H4 (cell line): ENCODE measurements around the gene TMEM8B. TPM values are rescaled to one million over a fixed set of nuclear protein-coding genes. Genes with fewer than 3 reads are reported as not detected.
A peak's percentile ranks its signal among the peaks of the same experiment; 100 is the strongest.

ENCODE experiments used
- DNase-seq: peaks from one replicate; pipeline ENCODE4 v3.0.0-alpha.2; 2015; ENCODE audit warnings: low spot score
- total RNA-seq: library from RNA; depleted of rRNA; stranded (reverse); fragments of >200 nt; shearing (Covaris generic); gene quantifications from 2 replicates; pipeline ENCODE4 v1.2.3, GENCODE V29; 2014

Gene TMEM8B
- total RNA-seq, 1 experiment from 2014 or later, result 2.1 TPM

- DNase-seq, result no peak
Observed at GRCh38 chr9:35841645-35841900, 12.5 kb downstream of the TMEM8B start.

DNA sequence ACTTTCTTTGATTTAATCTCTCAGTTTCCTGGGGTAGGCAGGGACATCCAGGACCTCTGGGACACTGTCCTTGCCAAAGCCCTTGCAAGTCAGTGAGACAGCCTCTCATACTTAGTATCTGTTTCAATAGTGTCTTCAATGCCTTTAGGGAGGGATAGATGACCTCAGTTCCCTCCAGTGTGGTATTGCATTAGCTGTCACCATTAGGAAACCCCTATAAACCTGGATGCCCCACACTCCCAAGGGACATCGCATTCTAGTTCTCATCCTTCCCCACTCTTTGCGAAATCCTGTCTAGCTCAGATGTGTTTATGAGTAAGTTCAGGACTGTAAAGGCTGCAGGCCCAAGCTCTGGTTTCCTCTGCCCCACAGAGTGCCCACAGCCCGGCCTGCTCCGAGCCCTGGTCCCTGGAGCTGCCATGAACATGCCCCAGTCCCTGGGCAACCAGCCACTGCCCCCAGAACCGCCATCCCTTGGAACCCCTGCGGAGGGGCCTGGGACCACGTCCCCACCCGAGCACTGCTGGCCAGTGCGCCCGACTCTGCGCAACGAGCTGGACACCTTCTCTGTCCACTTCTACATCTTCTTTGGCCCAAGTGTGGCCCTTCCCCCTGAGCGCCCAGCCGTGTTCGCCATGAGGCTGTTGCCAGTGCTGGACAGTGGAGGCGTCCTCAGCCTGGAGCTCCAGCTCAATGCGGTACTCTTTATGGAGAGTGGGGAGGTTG is 13.2 kb downstream of the TMEM8B start:
- DNase-seq, result no peak

DNA sequence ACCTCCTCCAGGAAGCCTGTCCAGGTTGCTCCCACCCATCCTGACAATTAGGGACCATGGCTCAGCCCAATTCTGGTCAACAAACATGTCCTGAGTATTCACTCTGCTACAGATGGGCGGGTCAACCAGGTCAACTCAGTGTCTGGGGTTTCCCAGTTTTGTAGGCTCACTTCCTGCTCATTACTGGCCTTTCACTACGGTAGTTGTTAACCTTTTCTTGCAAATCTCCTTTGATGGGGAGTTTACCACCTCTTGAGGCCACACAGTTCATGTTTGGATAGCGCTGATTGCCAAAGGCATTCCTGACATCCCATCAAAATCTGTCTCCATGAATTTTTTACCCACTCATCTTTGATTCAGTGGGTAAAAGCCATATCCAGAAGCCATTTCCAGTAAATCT is 13.8 kb downstream of the TMEM8B start:
- DNase-seq, result no peak

GRCh38 chr9:35844628-35845270 is 15.7 kb downstream of the TMEM8B start:
- peak; percentile 94 for DNase-seq

GRCh38 chr9:35845824-35846771 is 17.1 kb downstream of the TMEM8B start:
- no peak for DNase-seq

- no peak for DNase-seq
Observed at GRCh38 chr9:35847792-35848572, 19.0 kb downstream of the TMEM8B start.

DNA sequence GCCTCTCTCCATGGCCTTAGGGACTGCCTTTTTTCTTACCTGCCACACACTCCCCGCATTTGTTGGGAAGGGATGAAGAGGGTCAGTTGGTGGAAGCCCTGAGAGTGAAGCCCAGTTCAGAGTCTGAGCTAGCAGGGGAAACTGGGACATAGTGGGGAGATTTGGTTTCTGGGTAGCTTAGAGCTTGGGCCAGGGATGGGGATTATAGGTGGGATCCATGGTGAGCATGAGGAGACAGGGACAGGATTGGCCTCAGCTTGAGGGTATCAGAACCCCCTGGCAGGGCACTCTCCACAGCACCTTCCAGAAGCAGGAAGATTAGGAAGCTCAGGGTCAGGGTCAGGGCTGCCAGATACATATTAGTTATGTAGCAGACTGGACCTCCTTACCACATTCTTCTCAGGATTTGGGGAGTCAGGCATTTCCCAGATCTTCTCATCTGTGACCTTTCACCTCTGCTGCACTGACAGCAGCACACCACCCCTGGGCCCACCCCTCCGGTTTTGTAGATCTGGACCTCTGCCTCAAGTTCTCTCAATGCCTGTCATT is 23.3 kb downstream of the TMEM8B start:
- no peak for DNase-seq

GRCh38 chr9:35852876-35853865 is 24.1 kb downstream of the TMEM8B start:
- no peak for DNase-seq

DNA sequence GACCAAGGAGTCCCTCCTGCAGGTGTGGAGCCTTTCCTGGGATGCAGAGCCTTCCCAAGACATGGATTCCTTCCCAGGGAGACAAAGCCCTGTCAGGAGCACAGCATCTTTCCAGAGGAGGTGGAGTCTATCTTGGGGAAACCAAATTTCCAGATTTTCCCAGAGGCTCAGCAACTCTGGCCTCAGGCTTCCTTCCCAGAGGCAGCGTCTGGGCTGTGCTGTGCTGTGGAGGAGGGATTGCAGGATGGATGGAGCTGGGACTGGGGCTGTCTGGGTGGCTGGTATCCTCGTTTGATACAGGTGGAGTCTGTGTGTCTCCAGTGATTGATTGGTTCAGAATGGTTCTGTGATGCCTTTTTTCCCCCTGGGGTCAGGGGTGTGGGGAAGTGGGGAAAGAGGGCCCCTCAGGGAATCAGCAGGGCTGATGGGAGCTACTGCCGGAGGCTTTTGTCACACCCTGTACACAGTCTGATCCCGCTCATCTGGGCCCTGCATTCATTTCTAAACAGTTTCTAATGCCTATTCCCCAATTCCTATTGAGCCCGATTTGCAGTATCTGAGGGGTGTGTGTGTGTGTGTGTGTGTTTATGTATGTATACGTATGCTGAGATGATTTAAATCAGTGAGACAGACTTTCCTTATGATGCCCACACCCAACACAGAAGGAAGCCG is 25.2 kb downstream of the TMEM8B start:
- no peak for DNase-seq

DNA sequence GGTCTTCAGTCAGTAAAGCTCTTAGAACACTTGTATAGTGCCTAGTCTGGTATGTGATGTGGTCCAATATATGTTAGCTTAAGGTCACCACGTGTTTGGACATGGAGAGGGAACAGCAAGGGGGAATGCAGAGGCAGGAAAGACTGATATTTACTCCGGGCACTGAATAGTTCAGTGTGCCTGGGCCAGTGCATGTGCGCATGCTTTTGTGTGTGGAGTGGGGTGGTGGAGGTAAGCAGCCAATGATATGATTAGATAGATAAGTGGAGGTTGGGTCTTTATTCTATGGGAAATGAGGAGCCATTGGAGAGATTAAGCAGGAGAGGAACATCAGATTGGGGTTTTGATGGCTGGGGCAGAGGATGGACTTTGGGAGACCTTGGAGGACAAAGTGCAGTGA is 27.2 kb downstream of the TMEM8B start:
- no peak for DNase-seq

- no peak for DNase-seq
Observed at GRCh38 chr9:35856882-35857281, 27.9 kb downstream of the TMEM8B start.

DNA sequence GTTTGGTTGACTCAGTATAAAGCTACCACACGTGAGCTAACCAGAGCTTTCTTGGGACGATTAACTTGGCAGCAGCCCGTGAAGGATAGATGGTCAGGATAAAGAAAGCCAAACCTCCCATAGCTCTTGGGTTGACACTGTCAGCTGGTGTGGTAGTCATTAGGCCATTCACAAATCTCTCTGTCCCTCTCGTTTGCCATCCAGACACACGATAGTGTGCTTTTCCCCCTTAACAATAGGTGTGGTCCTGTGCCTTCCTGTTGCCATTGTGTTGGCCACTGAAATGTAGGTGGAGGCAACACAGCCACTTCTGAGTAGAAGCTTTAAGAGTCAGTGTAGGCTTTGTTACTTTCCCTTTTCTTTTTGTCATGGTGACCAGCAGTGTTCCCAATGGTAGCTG is 29.4 kb downstream of the TMEM8B start:
- no peak for DNase-seq

DNA sequence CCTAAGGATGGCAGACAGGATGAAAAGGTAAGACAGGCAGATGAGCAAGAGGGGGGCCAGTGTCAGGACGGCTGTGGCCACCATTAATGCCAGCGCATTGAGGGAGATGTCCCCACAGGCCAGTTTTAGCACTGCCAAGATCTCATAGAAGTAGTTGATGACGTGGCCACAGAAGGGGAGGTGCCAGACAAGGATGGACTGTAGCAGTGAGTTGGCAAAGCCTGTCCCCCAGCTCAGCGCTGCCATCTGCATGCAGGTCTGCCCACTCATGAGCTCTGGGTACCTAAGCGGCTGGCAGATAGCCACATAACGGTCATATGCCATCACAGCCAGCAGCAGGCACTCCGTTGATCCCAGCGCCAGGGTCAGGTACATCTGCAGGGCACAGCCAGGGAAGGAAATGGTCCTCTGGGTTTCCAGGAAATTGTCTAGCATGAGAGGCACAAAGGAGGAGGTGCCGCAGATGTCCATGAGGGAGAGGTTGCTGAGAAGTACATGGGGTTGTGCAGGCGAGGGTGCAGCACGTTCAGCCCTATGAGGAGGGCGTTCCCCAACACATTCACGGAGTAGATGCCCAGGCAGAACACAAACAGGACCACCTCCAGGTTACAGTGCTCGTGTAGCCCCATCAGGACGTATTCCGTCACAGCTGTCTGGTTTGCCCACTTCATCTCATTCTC is 30.4 kb downstream of the TMEM8B start:
- peak; percentile 70 for DNase-seq

GRCh38 chr9:35859990-35860339 is 30.9 kb downstream of the TMEM8B start:
- DNase-seq, result no peak

DNA sequence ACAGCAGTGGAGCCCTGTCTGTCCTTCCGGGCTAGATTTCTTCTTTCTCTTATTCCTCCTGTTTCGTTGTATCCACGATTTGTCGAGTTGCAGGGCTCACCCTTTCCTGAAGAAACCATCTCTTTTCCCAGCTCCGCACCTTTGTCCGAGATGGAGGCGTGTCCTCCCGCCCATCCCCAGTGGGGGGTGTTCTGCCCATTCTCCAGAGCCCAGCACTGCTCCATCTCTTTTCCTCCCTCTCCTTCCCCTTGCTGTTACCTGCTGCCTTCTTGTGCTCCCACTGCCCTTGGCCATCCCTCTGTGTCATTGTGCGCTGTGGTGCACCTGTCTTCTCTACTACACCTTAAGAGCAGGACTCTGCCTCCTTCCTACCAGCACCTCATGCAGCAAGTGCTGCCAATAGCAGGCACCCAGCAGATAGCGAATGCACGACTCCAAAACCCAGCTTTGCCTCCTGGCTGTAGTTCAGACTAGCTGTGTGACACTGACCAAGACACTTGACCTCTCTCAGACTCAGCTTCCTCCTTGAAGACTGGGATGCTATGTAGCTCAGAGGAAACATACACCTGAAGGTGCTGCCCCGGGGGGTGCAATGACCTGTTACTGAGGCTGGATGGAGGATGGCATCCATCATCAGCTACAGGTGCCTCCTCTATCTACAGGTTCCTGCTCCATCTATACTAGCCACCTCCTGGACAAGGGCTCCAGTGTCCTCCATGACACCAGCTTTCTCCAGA is 32.3 kb downstream of the TMEM8B start:
- DNase-seq, result no peak

- DNase-seq, result peak; percentile 4
Observed at GRCh38 chr9:35862328-35862727, 33.3 kb downstream of the TMEM8B start.

- DNase-seq, result peak; percentile 4
Observed at GRCh38 chr9:35863583-35863982, 34.6 kb downstream of the TMEM8B start.

GRCh38 chr9:35864695-35865255 is 35.7 kb downstream of the TMEM8B start:
- DNase-seq, result no peak
